ENCODE results near the gene ZFPL1. TPM values are rescaled to one million over a fixed set of nuclear protein-coding genes. Genes with fewer than 3 reads are reported as not detected.

ZFPL1 gene
- total RNA-seq, 4 donors from 2014 or later, result 45.8 to 72.3 (median 54.8) TPM

GRCh38 chr11:65067446-65067845, 16.6 kb upstream of the ZFPL1 start:
- no peak overlapping the region for H3K4me3 ChIP-seq (ENCODE audit: low read depth, poor library complexity, severe bottlenecking)
- TF ChIP-seq POLR2A (IDR thresholded peaks at IDR 0.05) (no peak), CTCF (IDR thresholded peaks at IDR 0.05) (no peak)
- WGBS, 2 donors, result 89 to 91% methylated on average over 8 of the region's 10 CpGs
- DNase-seq (ENCODE audit: low spot score in 2 of 2), result no peak
- intact Hi-C loops (cut with DNase I; ENCODE audit: low total_unique reads), result no loop called here

- WGBS, 2 donors, result 60 to 63% methylated on average over 9 of the region's 9 CpGs
- H3K4me3 ChIP-seq (ENCODE audit: low read depth, poor library complexity, severe bottlenecking), result no peak overlapping the region
- no peak for DNase-seq (ENCODE audit: low spot score in 2 of 2)
- TF ChIP-seq CTCF (IDR thresholded peaks at IDR 0.05) (no peak), POLR2A (IDR thresholded peaks at IDR 0.05) (no peak)
- intact Hi-C loops (cut with DNase I; ENCODE audit: low total_unique reads), result no loop called here
Observed at GRCh38 chr11:65069217-65069616, 14.8 kb upstream of the ZFPL1 start.

- DNase-seq (ENCODE audit: low spot score in 2 of 2), result no peak
- intact Hi-C loops (cut with DNase I; ENCODE audit: low total_unique reads), result no loop called here
- TF ChIP-seq POLR2A (IDR thresholded peaks at IDR 0.05), result no peak
- TF ChIP-seq CTCF (IDR thresholded peaks at IDR 0.05), result no peak
- 53 to 84% methylated on average over 4 of the region's 4 CpGs for WGBS, 2 donors
- no peak overlapping the region for H3K4me3 ChIP-seq (ENCODE audit: low read depth, poor library complexity, severe bottlenecking)
Observed at GRCh38 chr11:65071907-65072630, 12.0 kb upstream of the ZFPL1 start.

- intact Hi-C loops (cut with DNase I; ENCODE audit: low total_unique reads), result no loop called here
- TF ChIP-seq CTCF (IDR thresholded peaks at IDR 0.05) (no peak), POLR2A (IDR thresholded peaks at IDR 0.05) (no peak)
- no peak for DNase-seq (ENCODE audit: low spot score in 2 of 2)
- 55 to 62% methylated on average over 1 of the region's 1 CpG for WGBS, 2 donors
- no peak overlapping the region for H3K4me3 ChIP-seq (ENCODE audit: low read depth, poor library complexity, severe bottlenecking)
Observed at GRCh38 chr11:65072631-65072966, 11.4 kb upstream of the ZFPL1 start.

- no peak for TF ChIP-seq CTCF (IDR thresholded peaks at IDR 0.05)
- WGBS, 2 donors, result 76 to 77% methylated on average over 4 of the region's 4 CpGs
- no peak overlapping the region for H3K4me3 ChIP-seq (ENCODE audit: low read depth, poor library complexity, severe bottlenecking)
- intact Hi-C loops (cut with DNase I; ENCODE audit: low total_unique reads), result no loop called here
- no peak for DNase-seq (ENCODE audit: low spot score in 2 of 2)
Observed at GRCh38 chr11:65077451-65077850, 6.6 kb upstream of the ZFPL1 start.

- intact Hi-C loops (cut with DNase I; ENCODE audit: low total_unique reads), result no loop called here
- 57 to 64% methylated on average over 3 of the region's 3 CpGs for WGBS, 2 donors
- DNase-seq (ENCODE audit: low spot score in 2 of 2), result no peak
- TF ChIP-seq POLR2A (IDR thresholded peaks at IDR 0.05) (no peak), CTCF (IDR thresholded peaks at IDR 0.05) (no peak)
- H3K4me3 ChIP-seq (ENCODE audit: low read depth, poor library complexity, severe bottlenecking), result no peak overlapping the region
Observed at GRCh38 chr11:65078151-65078550, 5.9 kb upstream of the ZFPL1 start.
